GM12801 (cell line): ENCODE measurements around the gene HPSE.

Source experiments
- CTCF ChIP-seq: IDR thresholded peaks from one replicate; pipeline ENCODE4 v1.5.1; 2011; ENCODE audit warnings: control low read depth; ENCODE audit not compliant: insufficient read length; ENCODE audit errors: extremely low read depth

HPSE gene

DNA sequence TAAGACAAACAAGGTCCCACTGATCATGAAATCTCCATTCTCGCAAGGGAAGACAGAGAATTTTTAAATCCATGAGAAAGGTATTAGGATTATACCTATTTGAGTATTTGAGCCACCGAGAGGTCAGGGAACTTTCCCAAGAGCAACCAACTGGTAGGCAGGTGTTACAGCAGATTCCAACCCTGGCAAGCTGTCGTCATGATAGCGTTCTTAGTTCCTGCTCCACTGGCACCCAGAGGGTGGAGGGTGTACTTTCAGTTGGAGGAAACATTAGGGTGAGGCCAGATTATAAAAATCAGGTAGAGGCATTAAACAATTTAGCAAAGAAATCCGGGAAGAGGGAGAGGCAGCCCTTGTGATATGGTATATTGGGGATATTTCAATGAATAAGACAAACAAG, 73.3 kb downstream of the HPSE start:
- no peak for TF ChIP-seq CTCF

DNA sequence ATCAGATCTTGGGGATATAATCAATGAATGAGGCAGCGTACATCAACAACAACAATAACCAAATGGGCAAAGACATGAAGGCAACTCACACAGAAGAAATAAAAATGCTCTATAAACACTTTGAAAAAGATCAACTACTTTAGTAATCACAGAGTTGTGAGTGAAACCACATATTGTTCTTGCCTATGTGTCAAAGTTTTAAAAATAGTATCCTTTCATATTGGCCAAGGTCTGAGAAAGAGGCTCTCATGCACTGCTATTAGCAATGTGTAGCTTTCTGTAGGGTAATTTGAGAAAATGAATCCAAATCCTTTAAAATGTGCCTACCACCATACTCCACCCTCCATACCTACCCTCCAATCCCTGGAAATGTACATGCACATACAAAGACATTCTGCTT, 75.1 kb downstream of the HPSE start:
- no peak for TF ChIP-seq CTCF

- no peak for TF ChIP-seq CTCF
Observed at GRCh38 chr4:83258461-83258860, 76.2 kb downstream of the HPSE start.

- no peak for TF ChIP-seq CTCF
Observed at GRCh38 chr4:83257811-83258210, 76.8 kb downstream of the HPSE start.

- no peak for TF ChIP-seq CTCF
Observed at GRCh38 chr4:83255584-83255983, 79.1 kb downstream of the HPSE start.

DNA sequence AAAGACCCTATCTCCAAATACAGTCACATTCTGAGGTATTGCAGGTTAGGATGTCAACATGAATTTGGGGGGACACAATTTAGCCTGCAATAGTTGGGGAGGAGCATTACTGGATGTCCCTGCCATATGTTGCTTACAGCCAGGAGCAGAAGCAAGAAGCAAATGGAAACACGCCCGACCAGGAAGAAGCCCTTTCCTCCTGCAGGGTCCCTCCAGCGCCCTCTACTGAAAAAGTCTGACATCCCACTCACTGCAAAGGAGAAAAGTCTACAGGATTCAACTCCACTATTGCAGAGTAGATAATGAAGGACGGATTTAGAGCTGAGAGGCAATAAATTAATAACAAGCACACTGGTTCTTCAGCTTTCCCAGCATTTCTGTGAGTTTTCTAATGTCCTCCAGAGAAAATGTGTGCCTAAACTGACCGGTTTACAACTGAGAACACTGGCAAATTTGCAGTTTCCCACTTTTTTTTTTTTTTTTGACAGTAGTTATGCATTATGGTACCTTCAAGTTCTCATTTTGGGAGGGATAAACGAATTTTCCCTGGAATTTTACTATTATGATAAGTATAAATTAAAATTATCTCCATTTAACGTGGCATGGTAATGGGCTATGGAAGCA, 81.8 kb downstream of the HPSE start:
- no peak for TF ChIP-seq CTCF

DNA sequence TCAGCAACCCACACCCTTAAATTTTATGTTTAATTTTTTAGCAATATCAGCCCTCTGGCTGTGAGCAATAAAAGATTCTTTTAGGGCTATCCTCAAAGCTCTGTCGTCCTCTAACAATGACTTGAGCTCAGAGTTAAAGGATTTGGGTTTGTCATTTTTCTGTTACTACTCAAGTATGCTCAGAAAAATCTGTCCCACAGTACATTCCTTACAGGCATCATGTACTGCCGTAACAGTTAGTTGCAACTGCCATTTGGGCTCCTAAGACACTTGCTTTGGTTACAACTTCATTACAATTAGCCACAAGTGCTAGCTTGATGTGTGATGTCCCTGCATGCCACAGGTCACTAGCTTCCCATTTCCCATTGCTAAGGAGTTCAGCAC, 83.2 kb downstream of the HPSE start:
- no peak for TF ChIP-seq CTCF
